SH-SY5Y (cell line): Measurements from ENCODE around the gene FSTL4.

Experiments
- GATA2 ChIP-seq: IDR thresholded peaks from 2 replicates; pipeline ENCODE4 v1.6.1; 2011; ENCODE audit warnings: mild to moderate bottlenecking, low read depth, low read length
- GATA3 ChIP-seq: IDR thresholded peaks from 2 replicates; pipeline ENCODE4 v1.6.1; 2011; ENCODE audit warnings: low read depth, mild to moderate bottlenecking, low read length, moderate library complexity

FSTL4 gene

GRCh38 chr5:133363807-133364587, 248.3 kb downstream of the FSTL4 start:
- TF ChIP-seq GATA2 (no peak), GATA3 (no peak)

DNA sequence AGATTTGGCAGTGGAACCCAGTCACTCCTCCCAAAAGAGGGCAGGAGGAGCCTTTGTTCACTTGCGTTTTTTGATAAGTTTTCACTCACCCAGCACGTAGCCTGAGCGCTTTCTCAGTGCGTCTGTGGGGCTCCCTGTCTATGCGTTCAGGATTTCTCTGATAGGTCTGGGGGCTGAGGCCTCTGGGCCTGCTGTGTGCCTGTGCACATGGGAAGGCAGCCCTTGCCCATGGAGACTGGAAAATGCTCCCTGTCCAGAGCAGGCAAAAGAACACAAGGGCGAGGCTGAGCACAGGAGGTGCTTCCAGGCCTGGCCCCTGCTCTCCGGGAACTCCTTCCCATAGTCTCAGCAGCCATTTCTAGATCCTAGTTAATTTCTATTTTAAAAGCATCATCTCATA, 249.9 kb downstream of the FSTL4 start:
- no peak for TF ChIP-seq GATA3
- TF ChIP-seq GATA2 = no peak

DNA sequence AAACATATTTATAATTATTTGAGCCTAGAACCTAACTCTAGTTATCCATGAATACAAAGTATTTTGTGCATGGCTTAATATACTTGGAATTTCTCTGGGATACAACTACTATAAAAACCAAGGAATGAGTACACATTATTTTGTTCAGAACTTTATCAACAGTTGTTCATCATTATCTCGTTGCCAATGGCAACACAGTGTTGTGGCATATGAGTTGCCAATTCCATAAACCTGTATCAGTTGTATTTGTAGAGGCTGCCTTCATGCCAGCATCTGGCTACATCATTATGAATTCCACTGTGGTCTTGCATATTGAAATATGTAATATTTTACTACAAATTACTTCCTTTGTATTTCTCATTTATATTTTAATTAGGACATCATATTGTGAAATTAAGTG, 250.4 kb downstream of the FSTL4 start:
- no peak for TF ChIP-seq GATA2
- no peak for TF ChIP-seq GATA3

- TF ChIP-seq GATA2 = no peak
- no peak for TF ChIP-seq GATA3
These were observed 251.5 kb downstream of the FSTL4 start for GRCh38 chr5:133360693-133361472.

DNA sequence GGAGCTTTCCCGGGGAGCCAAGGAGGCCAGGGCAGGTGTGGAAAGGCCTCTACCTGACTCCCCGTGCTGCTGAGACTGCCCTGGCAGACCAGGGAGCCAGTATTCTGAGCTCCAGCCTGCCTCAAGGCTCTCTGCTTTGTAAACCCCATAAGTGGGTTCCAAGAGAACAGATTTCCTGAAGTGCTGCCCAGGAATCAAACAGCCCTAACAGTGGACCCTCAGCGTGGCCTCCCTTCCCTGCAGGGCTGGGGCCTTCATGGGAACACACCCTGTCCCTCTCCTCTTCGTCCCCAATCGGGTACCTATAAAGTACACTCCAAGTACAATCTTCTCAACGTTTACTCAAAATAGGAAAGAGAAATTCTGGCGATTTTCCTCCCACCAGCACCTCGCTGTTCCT, 252.5 kb downstream of the FSTL4 start:
- TF ChIP-seq GATA3 (no peak), GATA2 (no peak)

DNA sequence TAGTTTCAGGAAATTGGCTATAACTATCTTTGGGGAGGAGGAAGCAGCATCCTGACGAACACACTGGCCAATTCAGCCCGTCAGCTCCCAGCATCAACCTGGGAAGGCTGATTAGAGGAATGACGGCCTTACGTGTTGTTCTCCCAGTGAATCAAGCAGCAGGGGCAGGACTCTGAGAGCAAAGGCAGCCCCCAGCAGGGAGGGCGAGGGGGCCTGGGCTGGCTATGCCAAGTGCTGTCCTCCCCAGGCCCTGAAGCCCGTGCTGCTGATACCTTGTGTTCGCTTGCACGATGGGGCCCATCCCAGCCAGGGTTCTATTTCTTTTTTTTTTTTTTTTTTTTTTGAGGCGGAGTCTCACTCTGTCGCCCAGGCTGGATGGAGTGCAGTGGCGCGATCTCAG, 254.1 kb downstream of the FSTL4 start:
- TF ChIP-seq GATA2 (no peak), GATA3 (no peak)

GRCh38 chr5:133357758-133358157, 254.6 kb downstream of the FSTL4 start:
- TF ChIP-seq GATA2 = no peak
- TF ChIP-seq GATA3 = no peak

- TF ChIP-seq GATA2 (no peak), GATA3 (no peak)
These were observed 255.3 kb downstream of the FSTL4 start for GRCh38 chr5:133356984-133357421.

GRCh38 chr5:133356396-133356983, 255.9 kb downstream of the FSTL4 start:
- TF ChIP-seq GATA2 (no peak), GATA3 (no peak)

GRCh38 chr5:133354323-133355185, 257.8 kb downstream of the FSTL4 start:
- TF ChIP-seq GATA2 = peak; percentile 89
- peak; percentile 68 for TF ChIP-seq GATA3

DNA sequence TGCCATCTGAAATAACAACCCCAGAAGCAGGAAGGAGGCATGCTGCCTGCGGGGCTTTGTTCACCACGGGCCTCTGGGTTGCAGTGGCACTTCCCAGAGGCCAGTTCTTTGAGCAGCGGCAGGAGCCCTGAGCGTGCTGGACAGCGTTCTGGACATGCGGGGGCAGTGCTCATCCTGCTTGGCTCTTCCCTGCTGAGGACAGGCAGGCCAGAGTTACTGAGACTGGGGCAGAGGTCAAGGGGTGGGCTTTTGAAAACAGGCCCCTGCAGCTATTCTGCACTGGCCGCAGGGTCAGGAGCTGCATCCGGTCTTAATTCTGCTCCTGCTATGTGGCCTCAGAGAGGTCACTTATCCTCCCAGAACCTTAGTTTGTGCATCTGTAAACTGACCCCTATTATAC, 258.6 kb downstream of the FSTL4 start:
- TF ChIP-seq GATA3 = no peak
- no peak for TF ChIP-seq GATA2

DNA sequence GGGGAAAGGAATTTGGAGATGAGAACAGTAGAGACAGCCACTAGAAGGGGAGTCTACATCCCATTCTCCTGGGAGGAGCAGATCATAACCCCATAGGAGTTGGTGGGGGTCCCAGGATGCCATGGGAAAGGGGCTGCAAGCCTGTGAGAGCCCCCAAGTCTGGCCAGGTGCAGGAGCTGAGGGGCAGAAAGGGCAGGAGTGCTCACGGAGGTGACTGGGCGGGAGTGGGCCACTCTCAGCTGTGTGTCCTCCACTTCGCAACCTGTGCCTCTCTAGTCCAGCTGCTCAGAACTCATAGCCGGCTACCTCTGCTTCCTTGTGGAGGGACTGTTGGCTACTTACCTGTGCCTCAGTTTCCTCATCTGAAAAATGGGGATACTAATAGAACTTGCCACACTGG, 263.9 kb downstream of the FSTL4 start:
- TF ChIP-seq GATA2 (no peak), GATA3 (no peak)

DNA sequence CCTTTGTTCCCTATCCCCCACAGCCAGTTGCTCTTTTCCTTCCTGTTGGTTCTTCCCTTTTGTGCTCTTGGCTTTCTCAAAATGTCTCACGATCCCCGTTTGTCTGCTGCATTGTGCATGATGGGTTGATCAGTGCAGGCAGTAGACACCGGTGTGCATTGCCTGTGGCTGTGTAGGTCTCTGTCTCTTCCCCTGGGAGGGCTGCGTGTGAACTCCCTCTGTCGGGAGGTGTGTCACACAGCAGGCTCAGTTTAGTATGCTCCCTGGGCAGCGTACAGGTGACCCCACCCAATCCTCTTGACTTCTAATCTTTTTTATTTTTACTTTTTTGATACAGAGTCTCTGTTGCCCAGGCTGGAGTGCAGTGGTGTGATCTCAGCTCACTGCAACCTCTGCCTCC, 265.3 kb downstream of the FSTL4 start:
- no peak for TF ChIP-seq GATA3
- no peak for TF ChIP-seq GATA2

DNA sequence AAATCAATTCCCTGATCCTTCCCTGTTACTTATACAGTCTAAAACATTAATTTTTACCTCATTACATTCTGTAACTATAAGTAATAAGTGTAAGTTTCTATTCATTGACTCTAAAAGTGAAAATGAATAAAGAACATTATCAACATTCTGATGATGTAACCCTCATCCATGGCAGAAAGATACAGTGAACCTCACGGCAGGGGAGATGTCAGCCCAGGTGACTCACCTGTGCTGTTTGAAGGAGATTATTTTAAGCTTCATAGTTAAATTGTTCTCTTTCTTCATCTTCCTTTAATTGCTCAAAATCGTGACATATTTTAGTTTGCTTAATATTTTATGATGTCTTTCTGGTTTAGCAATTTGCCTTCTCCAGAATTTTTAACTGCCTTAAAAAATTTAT, 268.1 kb downstream of the FSTL4 start:
- TF ChIP-seq GATA3 (no peak), GATA2 (no peak)
